ENCODE results near the gene RAI14.

DNA sequence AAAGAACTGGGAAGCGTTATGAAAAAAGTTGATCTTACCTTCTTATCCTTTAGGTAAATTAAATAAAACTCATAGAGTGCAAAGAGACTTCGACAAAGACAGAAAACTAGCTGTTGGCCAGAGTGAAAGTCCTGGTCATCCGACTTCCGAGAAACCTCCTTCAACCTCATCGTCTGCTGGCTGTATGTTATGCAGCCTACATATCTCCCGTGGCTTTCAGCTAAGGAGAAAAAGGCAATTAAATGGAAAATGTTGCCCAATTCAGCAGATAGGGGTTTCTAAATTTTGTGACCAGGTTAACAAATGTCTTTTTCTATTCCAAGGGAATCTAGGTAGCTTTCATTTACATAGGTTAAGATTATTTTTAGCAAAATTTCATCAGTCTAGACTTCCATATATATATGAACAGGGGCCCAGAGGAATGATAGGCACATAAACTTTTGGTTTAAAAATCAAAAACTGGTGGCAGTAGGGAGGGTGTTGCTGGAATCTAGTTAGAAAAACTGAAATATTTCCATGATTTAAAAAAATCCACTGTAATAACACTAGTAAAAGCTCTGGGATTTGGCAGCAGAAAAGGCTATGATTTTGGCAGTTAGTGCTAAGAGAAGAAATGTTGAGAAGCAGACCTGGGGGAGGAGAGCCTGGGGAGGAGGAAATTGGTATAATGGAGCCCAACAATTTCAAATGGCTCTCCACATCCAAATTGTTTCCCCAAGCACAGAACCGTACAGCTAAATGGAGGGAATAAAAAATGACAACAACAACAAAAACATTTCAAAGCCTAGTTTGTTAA, 32.1 kb downstream of the RAI14 start:
- TF ChIP-seq, protein P1, sequence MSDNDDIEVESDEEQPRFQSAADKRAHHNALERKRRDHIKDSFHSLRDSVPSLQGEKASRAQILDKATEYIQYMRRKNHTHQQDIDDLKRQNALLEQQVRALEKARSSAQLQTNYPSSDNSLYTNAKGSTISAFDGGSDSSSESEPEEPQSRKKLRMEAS (IDR thresholded peaks at IDR 0.05; ENCODE audit: insufficient read depth, insufficient read length): no peak
- TF ChIP-seq, protein P2, sequence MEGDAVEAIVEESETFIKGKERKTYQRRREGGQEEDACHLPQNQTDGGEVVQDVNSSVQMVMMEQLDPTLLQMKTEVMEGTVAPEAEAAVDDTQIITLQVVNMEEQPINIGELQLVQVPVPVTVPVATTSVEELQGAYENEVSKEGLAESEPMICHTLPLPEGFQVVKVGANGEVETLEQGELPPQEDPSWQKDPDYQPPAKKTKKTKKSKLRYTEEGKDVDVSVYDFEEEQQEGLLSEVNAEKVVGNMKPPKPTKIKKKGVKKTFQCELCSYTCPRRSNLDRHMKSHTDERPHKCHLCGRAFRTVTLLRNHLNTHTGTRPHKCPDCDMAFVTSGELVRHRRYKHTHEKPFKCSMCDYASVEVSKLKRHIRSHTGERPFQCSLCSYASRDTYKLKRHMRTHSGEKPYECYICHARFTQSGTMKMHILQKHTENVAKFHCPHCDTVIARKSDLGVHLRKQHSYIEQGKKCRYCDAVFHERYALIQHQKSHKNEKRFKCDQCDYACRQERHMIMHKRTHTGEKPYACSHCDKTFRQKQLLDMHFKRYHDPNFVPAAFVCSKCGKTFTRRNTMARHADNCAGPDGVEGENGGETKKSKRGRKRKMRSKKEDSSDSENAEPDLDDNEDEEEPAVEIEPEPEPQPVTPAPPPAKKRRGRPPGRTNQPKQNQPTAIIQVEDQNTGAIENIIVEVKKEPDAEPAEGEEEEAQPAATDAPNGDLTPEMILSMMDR (IDR thresholded peaks at IDR 0.05; ENCODE audit: extremely low read depth in 1 of 2, insufficient read depth in 1 of 2, low read depth in 1 of 2, low read length in 2 of 2): no peak

Measured in endothelial cell of umbilical vein (primary cell).